Measurements from ENCODE around the gene PTPN2.

The PTPN2 gene

DNA sequence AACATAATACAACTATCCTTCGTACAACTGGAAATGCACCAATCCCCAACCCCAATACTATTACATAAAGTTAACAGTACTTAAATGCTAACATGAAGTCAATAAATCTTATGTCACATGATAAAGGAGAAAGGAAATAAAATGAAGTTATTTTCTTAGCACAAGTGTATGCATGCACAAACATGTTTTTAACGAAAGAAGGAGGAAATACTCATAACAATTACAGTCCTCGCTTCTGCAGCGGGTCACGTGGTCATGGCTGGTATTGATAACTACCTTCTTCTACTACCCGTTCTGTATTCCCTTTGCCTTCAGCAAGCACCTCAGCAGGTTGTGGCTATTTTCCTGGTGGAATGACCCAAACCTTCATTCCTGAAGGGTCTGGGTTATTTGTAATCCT lies 129.5 kb downstream of the PTPN2 start:
- Histone ChIP-seq H3K9me3 (ENCODE audit: control insufficient read depth, insufficient read depth, low read depth, low read length) (no peaks in the 10 kb centered on the region), H3K4me3 (ENCODE audit: low read depth, low read length) (no peak overlapping the region), H3K4me1 (ENCODE audit: control insufficient read depth, insufficient read depth, low read length) (no peaks in the 10 kb centered on the region), H3K27ac (ENCODE audit: extremely low read depth, low read depth, low read length) (no peak overlapping the region), H3K36me3 (ENCODE audit: control insufficient read depth in 2 of 2, insufficient read depth in 1 of 2, low read length in 2 of 2) (no peaks in the 10 kb centered on the region)
- no peak for TF ChIP-seq ZNF707 (tag by site-specific recombination; IDR thresholded peaks at IDR 0.05)
- POLR2A ChIA-PET = no interaction called here
- CTCF ChIA-PET = no interaction called here

DNA sequence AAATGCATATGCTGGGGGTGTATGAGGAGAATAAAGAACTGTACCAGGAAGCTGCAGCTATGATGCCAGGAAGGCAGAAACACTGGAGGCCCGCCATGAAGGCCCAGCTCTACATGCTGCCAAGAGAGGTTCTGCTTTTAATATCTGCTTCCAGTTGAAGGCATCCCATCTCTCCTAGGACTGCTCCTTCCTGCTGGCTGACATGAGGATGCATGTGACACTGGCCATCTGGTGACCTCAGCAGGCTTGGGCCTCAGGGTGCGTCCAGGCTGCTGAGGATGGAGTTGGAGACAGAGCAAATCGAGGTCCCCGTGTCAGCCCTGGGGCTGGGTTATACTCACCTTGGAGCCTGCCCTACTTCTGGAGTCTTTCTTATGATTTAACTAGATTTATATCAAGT lies 132.1 kb downstream of the PTPN2 start:
- ChIA-PET POLR2A (no interaction called here), CTCF (interaction anchor here (1.7 to 2.2 kb wide), 2 partner anchors 8 to 183 kb away, joined by 4 to 10 read pairs; no protein-coding TSS in a partner anchor)
- H3K27ac ChIP-seq (ENCODE audit: extremely low read depth, low read depth, low read length) = no peak overlapping the region
- no peaks in the 10 kb centered on the region for H3K4me1 ChIP-seq (ENCODE audit: control insufficient read depth, insufficient read depth, low read length)
- H3K36me3 ChIP-seq (ENCODE audit: control insufficient read depth in 2 of 2, insufficient read depth in 1 of 2, low read length in 2 of 2) = no peaks in the 10 kb centered on the region
- no peaks in the 10 kb centered on the region for H3K9me3 ChIP-seq (ENCODE audit: control insufficient read depth, insufficient read depth, low read depth, low read length)
- TF ChIP-seq PRDM1 (tag by site-specific recombination; IDR thresholded peaks at IDR 0.05) (no peak), ZNF548 (tag by site-specific recombination; IDR thresholded peaks at IDR 0.05) (no peak), ZFP69B (tag by site-specific recombination; IDR thresholded peaks at IDR 0.05) (no peak), ZNF473 (tag by site-specific recombination; IDR thresholded peaks at IDR 0.05) (no peak), ZNF394 (tag by site-specific recombination; IDR thresholded peaks at IDR 0.05; ENCODE audit: borderline replicate concordance) (no peak)
- H3K4me3 ChIP-seq (ENCODE audit: low read depth, low read length) = no peak overlapping the region

DNA sequence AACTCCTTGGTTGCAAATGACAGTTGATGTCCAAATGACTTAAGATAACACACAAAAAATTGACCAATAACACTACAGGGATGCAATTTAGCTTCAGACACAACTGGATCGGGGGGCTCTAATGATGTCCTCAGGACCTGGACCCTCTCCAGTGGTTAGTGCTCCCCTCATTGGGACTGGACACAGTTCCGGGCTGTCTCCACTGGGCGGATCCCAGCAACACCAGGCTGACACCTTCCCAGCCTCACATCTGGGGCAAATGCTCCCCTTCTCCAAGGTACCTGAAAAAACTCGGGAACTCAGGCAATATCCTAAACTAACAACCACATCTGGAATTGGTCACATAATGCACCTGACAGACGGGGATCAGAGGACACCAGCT lies 132.5 kb downstream of the PTPN2 start:
- H3K36me3 ChIP-seq (ENCODE audit: control insufficient read depth in 2 of 2, insufficient read depth in 1 of 2, low read length in 2 of 2) = no peaks in the 10 kb centered on the region
- no peak for TF ChIP-seq YY2 (tag by site-specific recombination; IDR thresholded peaks at IDR 0.05)
- no peak for TF ChIP-seq ZNF629 (tag by site-specific recombination; IDR thresholded peaks at IDR 0.05)
- no peak for TF ChIP-seq ZNF157 (tag by site-specific recombination; IDR thresholded peaks at IDR 0.05)
- TF ChIP-seq ZNF792 (tag by site-specific recombination; IDR thresholded peaks at IDR 0.05) = no peak
- TF ChIP-seq, protein P1, sequence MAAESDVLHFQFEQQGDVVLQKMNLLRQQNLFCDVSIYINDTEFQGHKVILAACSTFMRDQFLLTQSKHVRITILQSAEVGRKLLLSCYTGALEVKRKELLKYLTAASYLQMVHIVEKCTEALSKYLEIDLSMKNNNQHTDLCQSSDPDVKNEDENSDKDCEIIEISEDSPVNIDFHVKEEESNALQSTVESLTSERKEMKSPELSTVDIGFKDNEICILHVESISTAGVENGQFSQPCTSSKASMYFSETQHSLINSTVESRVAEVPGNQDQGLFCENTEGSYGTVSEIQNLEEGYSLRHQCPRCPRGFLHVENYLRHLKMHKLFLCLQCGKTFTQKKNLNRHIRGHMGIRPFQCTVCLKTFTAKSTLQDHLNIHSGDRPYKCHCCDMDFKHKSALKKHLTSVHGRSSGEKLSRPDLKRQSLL (tag by site-specific recombination; IDR thresholded peaks at IDR 0.05) = no peak
- TF ChIP-seq SP2 (tag by site-specific recombination; IDR thresholded peaks at IDR 0.05) = no peak
- TF ChIP-seq ZSCAN16 (tag by site-specific recombination; IDR thresholded peaks at IDR 0.05) = no peak
- no peak for TF ChIP-seq ZNF585B (tag by site-specific recombination; IDR thresholded peaks at IDR 0.05)
- TF ChIP-seq ZFHX2 (tag by site-specific recombination; conservative IDR thresholded peaks at IDR 0.05) = no peak
- no peak for TF ChIP-seq ZNF791 (tag by site-specific recombination; IDR thresholded peaks at IDR 0.05)
- TF ChIP-seq FEZF1 (tag by site-specific recombination; IDR thresholded peaks at IDR 0.05) = no peak
- TF ChIP-seq, protein P2, sequence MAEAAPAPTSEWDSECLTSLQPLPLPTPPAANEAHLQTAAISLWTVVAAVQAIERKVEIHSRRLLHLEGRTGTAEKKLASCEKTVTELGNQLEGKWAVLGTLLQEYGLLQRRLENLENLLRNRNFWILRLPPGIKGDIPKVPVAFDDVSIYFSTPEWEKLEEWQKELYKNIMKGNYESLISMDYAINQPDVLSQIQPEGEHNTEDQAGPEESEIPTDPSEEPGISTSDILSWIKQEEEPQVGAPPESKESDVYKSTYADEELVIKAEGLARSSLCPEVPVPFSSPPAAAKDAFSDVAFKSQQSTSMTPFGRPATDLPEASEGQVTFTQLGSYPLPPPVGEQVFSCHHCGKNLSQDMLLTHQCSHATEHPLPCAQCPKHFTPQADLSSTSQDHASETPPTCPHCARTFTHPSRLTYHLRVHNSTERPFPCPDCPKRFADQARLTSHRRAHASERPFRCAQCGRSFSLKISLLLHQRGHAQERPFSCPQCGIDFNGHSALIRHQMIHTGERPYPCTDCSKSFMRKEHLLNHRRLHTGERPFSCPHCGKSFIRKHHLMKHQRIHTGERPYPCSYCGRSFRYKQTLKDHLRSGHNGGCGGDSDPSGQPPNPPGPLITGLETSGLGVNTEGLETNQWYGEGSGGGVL (tag by site-specific recombination; IDR thresholded peaks at IDR 0.05) = no peak
- no peak for TF ChIP-seq ZNF677 (tag by site-specific recombination; IDR thresholded peaks at IDR 0.05)
- TF ChIP-seq ZNF214 (tag by site-specific recombination; IDR thresholded peaks at IDR 0.05; ENCODE audit: borderline replicate concordance) = no peak
- CTCF ChIA-PET = interaction anchor here (0.9 kb wide), 1 partner anchor 183 kb away, joined by 5 read pairs; no protein-coding TSS in a partner anchor
- POLR2A ChIA-PET = no interaction called here
- no peak overlapping the region for H3K27ac ChIP-seq (ENCODE audit: extremely low read depth, low read depth, low read length)
- H3K4me3 ChIP-seq (ENCODE audit: low read depth, low read length) = no peak overlapping the region
- H3K4me1 ChIP-seq (ENCODE audit: control insufficient read depth, insufficient read depth, low read length) = no peaks in the 10 kb centered on the region
- no peaks in the 10 kb centered on the region for H3K9me3 ChIP-seq (ENCODE audit: control insufficient read depth, insufficient read depth, low read depth, low read length)
